GM12878 (cell line): Measurements from ENCODE around the gene TLCD2. TPM values are rescaled to one million over a fixed set of nuclear protein-coding genes. Genes with fewer than 3 reads are reported as not detected.

Experiments
- ASH2L ChIP-seq: fragments of 300-600, 200-600 bp; sonication (generic); IDR thresholded peaks from 2 replicates; pipeline ENCODE4 v1.6.1; 2017; ENCODE audit warnings: low read depth, mild to moderate bottlenecking, borderline replicate concordance
- ATF7 ChIP-seq: fragments of 450-650 bp; IDR thresholded peaks from 2 replicates; pipeline ENCODE4 v1.6.1; 2016; ENCODE audit warnings: low read depth, mild to moderate bottlenecking
- BACH1 ChIP-seq: fragments of 450-650 bp; IDR thresholded peaks from 2 replicates; pipeline ENCODE4 v1.6.1; 2017; ENCODE audit warnings: mild to moderate bottlenecking, borderline replicate concordance
- BHLHE40 ChIP-seq, 2 experiments: fragments of 450-650 bp in 1 of 2; IDR thresholded peaks; 2 replicates each; pipeline ENCODE4 v1.6.1; 2011 to 2017; ENCODE audit warnings: low read depth in 2 of 2, borderline replicate concordance in 1 of 2, improper control_type of control experiment in 1 of 2, low read length in 1 of 2, mild to moderate bottlenecking in 1 of 2
- BMI1 ChIP-seq: fragments of 450-650 bp; IDR thresholded peaks from 2 replicates; pipeline ENCODE4 v1.6.1; 2016; ENCODE audit warnings: mild to moderate bottlenecking, moderate library complexity, borderline replicate concordance
- ESRRA ChIP-seq: IDR thresholded peaks from 2 replicates; pipeline ENCODE4 v1.6.1; 2012; ENCODE audit warnings: mild to moderate bottlenecking, low read length, improper control_type of control experiment
- FOS ChIP-seq: IDR thresholded peaks from 3 replicates; pipeline ENCODE4 v1.6.1; 2011; ENCODE audit warnings: borderline replicate concordance; ENCODE audit not compliant: insufficient read length; ENCODE audit errors: extremely low read depth
- HDGF ChIP-seq: fragments of 450-650 bp; IDR thresholded peaks from 2 replicates; pipeline ENCODE4 v1.6.1; 2016; ENCODE audit warnings: antibody characterized with exemption
- MEF2A ChIP-seq: IDR thresholded peaks from 2 replicates; pipeline ENCODE4 v1.6.1; 2011; ENCODE audit warnings: low read depth, mild to moderate bottlenecking, low read length, moderate library complexity; ENCODE audit not compliant: insufficient read depth
- NFYA ChIP-seq: IDR thresholded peaks from 2 replicates; pipeline ENCODE4 v1.6.1; 2011; ENCODE audit warnings: low read depth, mild to moderate bottlenecking, low read length, improper control_type of control experiment, borderline replicate concordance
- NR2C1 ChIP-seq: fragments of 450-650 bp; IDR thresholded peaks from 2 replicates; pipeline ENCODE4 v1.6.1; 2017; ENCODE audit warnings: antibody characterized with exemption, mild to moderate bottlenecking, moderate library complexity
- NR2F1 ChIP-seq: fragments of 450-650 bp; conservative IDR thresholded peaks from 2 replicates; pipeline ENCODE4 v1.6.1; 2017; ENCODE audit warnings: mild to moderate bottlenecking
- SMARCA5 ChIP-seq: fragments of 450-650 bp; IDR thresholded peaks from 2 replicates; pipeline ENCODE4 v1.6.1; 2017; ENCODE audit warnings: mild to moderate bottlenecking
- TARDBP ChIP-seq: IDR thresholded peaks from 2 replicates; pipeline ENCODE4 v1.6.1; 2016; ENCODE audit warnings: borderline replicate concordance
- TCF7 ChIP-seq: IDR thresholded peaks from 2 replicates; pipeline ENCODE4 v1.6.1; 2014; ENCODE audit warnings: antibody characterized with exemption, borderline replicate concordance
- polyA plus RNA-seq, 11 experiments: library from polyadenylated mRNA; depleted of rRNA in 4 of 11; unstranded in 6 of 11; stranded (reverse) in 5 of 11; fragments of >200 nt; fragmentation: Nextera tagmentation in 4 of 11; fragmentation: Illumina TruSeq in 1 of 11; extraction: Ambion mirVana in 4 of 11; extraction: Trizol in 1 of 11; gene quantifications; 1 replicate in 1 of 11; 2 replicates in 10 of 11; pipeline versions ENCODE4 v1.2.1 to v1.2.3, GENCODE V29; 2011 to 2016; ENCODE audit warnings: inconsistent platforms in 2 of 11, missing spikeins in 2 of 11, low read depth in 1 of 11
- total RNA-seq, 4 experiments: library from RNA; depleted of rRNA in 3 of 4; stranded (reverse); fragments of >200 nt in 3 of 4; fragmentation: Illumina TruSeq in 1 of 4; extraction: Trizol in 1 of 4; gene quantifications; 2 replicates each; pipeline versions ENCODE4 v1.2.1 to v1.2.3, GENCODE V29; 2013 to 2021

TLCD2 gene
- total and polyA plus RNA-seq, 10 of the 15 experiments (the other 5 are each of a cell fraction or from before 2014, with no cell fraction given), result 0.02 to 0.15 (median 0.05) TPM; not detected in 2

- no peak for TF ChIP-seq NFYA
- TF ChIP-seq FOS, result peak; percentile 73
- peak; percentile 56; the same call in 1 of the 2 replicates for TF ChIP-seq BACH1
- no peak for TF ChIP-seq MEF2A
- peak; percentile 76 for TF ChIP-seq NR2F1
- TF ChIP-seq TARDBP, result no peak
- no peak for TF ChIP-seq TCF7
- peak; percentile 93 to 99 for TF ChIP-seq BHLHE40 (IDR thresholded peaks at IDR 0.05; ENCODE audit: borderline replicate concordance in 1 of 2, low read depth in 2 of 2, low read length in 1 of 2)
- TF ChIP-seq SMARCA5, result 0 out of 2 replicates have a peak, but pooled peaks have one; percentile 67
- no peak for TF ChIP-seq ATF7
- TF ChIP-seq BMI1, result no peak
- no peak for TF ChIP-seq HDGF
- no peak for TF ChIP-seq ASH2L
- TF ChIP-seq ESRRA, result no peak
- TF ChIP-seq NR2C1, result peak; percentile 47
These were observed 14.2 kb upstream of the TLCD2 start, which contains the start of gene WDR81 (continued) for GRCh38 chr17:1724351-1724868.
